ENCODE measurements around the gene C10orf143. TPM values are rescaled to one million over a fixed set of nuclear protein-coding genes. Genes with fewer than 3 reads are reported as not detected.
A peak's percentile ranks its signal among the peaks of the same experiment; 100 is the strongest.

Gene C10orf143
- total RNA-seq, 1 donor from 2014 or later: 3.7 TPM

DNA sequence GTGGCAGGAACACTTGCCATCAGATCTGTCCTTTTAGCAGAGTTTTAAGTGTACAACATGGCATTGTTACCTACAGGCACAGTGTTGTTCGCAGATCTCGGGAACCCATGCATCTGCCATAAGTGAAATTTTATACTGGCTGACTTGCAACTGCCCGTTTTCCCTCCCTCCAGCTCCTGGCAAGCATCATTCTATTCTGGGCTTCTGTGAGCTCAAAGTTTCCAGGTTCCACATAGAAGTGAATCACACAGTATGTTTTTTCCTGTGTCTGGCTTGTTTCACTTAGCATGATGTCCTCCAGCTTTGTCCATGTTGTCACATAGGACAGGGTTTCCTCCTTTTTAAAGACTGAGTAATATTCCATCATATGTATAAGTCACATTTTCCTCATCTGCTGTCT lies 56.6 kb downstream of the C10orf143 start:
- no peak for DNase-seq (ENCODE audit: low spot score)

DNA sequence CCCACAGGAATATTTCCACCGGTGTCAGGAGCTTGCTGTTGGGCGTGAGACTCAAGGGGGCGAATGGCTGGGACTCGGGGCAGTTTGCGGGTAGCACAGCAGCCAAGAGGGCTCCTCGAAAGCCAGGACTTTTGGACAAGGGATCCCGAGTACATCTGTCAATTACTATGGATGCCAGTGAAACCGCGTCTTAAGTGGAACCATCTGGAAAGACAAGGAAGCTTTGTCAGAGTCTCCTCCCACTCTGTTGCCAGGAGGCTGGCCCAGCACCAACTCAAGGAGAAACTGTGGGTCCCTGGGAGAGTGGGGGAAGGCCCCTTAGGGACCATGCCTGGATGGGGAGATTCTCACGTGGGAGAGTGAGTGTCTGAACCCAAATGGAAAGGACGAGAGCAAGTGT lies 57.1 kb downstream of the C10orf143 start:
- DNase-seq (ENCODE audit: low spot score): no peak

DNA sequence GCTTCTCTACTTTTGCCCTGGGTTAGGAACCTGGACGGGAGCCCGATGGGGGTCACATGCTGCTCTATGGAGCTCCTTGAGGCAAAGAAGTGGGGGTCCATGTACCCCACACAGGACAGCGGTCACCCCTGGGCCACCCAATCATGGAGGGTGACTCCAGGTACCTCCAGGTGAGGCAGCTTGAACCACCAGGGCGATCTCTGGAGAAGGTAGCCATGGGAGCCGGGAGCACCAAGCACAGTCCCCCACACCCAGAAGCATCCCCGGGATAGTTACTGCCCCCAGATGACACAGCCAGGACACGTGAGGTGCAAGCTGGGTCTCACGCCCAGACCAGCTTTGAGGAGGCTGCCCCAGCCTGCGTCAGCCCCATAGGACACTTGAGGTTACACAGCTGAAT lies 58.4 kb downstream of the C10orf143 start:
- no peak for DNase-seq (ENCODE audit: low spot score)

DNA sequence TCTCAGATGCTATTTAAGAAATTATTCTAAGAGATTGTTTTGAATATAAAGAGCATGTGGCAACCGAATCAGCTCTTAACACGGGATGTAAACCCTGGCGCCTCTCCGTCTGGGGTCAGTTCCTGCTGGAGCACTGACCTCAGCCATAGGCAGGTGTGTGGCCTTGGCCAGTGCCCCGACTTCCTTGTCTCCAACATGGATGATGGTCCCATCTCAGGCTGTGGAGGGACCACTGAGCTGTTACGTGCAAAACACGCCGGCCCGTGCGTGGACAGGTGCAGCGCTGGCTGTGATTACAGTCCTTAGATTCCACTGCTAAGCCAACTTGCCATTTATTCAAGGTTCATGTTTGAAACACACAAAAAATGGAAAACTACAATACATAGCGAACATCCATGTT lies 59.9 kb downstream of the C10orf143 start:
- no peak for DNase-seq (ENCODE audit: low spot score)

DNA sequence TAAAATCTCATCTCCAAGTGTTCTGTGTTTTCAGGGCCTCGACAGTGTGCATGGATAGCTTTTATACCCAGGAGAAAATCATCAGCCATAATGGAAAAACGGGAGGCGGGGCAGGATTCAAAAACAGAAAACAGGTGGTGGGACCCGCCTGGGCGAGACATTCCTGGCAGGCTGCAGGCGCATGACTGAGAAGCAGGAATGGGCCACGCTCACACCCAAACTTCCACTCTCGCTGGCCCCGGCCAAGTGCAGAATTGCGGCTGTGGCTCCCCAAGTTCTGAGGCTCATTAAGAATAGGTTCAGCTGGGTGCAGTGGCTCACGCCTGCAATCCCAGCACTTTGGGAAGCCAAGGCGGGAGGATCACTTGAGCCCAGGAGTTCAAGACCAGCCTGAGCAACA lies 60.6 kb downstream of the C10orf143 start:
- DNase-seq (ENCODE audit: low spot score): no peak

DNA sequence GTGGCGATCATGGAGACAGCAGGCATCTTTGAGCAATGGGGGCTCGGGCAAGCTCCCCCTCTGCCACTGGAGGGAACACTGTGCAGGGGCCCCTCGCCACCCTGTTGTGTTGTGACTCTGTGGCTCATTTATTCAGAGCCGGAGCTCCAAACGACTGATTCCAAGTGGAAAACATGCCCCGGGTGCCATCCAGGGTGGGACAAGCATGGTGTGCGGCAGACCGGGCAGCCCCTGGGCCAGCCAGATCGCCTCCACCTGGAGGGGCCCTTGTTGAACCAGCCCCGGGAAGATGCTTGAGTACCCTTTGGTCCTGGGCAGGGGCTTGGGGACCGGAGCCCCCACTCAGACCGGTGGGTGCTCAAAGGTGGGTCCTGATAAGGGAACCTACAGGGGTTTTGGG lies 61.4 kb downstream of the C10orf143 start:
- DNase-seq (ENCODE audit: low spot score): no peak

DNA sequence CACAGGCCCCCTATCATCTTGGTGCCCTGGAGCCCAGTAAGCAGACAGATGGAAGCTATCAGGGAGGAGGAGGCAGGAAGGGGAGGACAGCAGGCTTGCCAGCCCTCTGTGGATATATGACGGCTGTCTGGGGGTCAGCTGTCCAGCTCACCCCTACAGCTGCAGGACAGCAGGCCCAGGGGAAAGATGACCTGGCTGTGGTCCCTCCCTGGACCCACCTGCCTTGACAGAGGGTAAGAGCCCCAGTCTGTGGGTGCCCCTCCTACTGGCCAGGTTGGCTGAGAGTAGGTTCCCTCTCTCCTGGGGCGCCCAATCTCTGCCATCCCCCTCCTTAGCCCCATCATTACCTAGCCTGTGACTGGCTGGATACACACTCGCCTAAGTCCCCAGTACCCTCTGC lies 62.5 kb downstream of the C10orf143 start:
- no peak for DNase-seq (ENCODE audit: low spot score)

DNA sequence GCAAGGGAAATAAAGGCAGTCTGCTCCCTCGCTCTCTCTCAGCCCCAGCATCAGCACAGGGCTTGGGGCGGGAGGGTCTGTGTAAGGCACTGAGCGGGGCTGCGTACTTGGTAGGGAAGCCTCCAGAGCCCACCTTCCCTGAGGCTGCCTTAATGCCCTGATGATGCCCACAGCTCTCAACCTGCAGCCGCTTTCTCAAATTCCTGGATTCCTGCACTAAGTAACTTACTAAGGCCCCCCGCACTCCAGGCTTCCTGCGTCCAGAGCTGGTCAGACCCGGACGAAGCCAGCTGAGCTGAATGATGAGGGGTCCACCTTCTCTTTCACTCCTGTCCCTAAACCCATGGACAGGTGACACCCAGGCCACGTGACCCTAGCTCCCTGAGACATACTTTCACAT lies 63.3 kb downstream of the C10orf143 start:
- no peak for DNase-seq (ENCODE audit: low spot score)

DNA sequence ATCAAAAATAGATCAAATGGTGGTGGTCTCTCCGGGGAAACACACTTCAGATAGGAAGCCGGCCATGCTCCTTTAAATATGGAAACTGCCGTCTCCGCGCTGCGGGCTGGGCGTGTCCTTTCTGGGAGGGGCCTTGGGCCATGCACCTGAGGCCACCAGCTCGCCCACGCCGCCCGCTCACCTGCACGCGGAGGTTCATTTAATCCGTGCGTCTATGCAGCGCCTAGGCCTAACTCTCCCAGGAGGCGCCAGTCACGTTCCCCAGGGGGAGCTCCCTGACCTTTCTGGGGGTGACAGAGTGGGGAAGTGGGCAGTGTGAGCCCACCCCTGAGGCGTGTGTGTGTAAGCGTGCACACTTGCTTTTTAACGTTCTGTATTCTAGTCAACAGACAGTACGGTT lies 64.0 kb downstream of the C10orf143 start:
- no peak for DNase-seq (ENCODE audit: low spot score)

DNA sequence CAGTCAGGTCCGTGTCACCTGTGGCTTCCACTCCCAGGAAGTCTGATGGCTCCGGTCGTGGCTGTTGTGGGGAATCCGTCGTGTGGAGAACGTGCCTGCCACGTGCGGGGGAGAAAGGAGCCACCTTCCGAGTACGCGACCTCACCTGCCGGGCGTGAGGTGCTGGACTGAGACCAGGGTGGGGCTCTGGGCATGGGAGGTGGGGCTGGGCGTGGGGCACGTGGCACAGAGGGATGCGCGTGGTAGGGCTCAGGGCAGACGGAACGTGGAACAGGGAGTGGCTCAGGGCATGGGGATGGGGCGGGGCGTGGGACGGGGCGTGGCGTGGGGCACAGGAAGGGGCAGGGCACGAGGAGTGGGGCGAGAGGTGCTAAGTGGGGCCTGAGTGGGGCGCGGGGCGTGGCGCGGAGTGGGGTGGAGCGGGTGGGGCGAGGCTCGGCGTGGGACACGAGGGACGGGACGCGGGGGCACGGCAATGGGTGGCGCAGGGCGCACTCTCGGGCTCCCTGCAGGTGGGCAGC lies 64.8 kb downstream of the C10orf143 start:
- no peak for DNase-seq (ENCODE audit: low spot score)

DNA sequence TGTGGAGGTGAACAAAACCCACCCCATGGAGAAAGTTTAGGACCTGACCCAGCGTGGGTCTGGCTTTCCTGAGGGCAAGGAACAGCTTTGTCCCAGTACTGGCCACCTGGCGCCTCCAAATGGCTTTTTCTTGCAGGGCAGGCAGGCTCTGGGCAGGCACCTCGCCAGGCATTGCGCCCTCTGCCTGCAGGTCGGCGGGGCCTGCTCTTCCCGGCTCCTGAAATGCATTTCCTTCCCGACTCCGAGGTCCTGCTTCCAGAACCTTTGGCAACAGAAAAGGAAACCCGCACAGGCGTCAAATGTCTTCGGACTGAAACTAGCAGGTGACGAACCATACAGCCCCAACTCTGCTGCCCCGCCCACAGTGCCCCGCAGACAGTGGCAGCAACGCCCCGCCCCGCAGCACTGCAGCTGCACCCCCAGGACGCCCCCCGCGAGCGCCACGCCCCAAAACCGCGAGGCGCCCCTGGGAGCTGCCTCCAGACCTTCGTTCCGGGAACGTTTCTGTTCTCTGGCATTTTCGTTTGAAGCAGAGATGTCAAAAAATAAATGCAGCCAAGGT lies 65.5 kb downstream of the C10orf143 start:
- DNase-seq (ENCODE audit: low spot score): peak; percentile 86

DNA sequence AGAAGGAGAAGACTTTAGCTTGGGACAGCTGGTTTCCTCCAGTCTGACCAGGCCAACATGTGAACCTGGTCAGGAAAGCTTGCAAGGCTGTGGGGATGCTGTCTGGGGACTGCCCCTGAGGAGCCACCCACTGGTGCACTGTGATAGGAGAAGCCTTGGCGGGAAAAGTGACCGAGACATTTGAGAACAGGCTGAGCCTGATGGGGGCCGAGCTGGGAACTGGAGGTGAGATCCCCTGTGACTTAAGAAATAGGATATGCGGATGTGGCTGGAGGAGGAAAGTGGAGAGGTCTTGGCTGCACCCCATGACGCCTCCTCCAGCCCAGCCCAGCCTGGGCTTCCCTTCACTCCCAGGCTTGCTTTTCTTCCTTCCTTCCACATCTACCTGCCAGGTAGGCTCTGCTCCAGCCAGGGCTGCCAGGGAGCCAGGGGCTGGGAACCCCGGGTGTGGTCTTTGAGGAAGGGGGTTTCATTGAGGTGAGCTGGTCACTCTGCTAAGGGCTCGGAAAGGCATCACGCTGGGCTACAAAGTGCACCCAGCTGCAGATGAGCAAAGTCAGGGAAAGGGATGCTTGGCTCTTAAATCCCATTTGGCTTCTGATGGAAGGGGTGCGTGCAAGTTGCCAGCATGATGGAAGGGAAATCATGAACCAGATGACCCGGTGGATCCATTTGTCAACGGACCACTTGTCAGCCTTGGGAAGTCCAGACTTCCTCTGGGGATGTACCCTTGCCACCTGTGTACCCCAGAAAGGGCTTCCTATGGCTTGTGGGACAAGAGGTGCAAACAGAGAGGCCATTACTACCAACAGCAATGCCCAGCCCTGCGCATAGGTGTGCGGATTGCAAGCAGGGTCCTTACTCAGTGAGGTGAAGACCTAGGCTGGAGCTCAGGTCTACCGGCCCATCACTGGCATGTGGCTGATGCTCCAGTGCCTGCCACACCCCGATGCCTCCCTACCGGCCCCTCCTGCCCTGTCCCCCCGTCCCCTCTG lies 66.3 kb downstream of the C10orf143 start:
- peak; percentile 88 for DNase-seq (ENCODE audit: low spot score)

DNA sequence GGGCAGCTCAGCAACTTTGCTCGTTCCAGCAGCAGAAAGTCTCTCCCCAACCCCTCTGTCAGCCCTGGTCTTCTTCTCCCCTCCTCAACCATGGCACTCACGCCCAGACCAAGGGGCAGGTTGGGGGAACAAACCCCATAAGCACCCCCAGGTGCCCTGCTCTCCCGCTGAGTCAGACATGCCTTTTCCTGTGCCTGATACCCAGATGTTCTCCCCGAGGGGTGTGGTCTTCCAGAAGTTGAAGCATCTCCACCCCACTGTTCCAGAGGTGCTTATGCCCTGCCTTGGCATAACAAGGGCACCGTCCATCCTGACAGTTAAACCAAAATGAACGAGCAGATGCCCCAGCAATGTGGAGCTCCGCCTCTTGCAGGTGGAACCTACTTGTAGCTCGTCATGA lies 67.1 kb downstream of the C10orf143 start:
- DNase-seq (ENCODE audit: low spot score): peak; percentile 59

DNA sequence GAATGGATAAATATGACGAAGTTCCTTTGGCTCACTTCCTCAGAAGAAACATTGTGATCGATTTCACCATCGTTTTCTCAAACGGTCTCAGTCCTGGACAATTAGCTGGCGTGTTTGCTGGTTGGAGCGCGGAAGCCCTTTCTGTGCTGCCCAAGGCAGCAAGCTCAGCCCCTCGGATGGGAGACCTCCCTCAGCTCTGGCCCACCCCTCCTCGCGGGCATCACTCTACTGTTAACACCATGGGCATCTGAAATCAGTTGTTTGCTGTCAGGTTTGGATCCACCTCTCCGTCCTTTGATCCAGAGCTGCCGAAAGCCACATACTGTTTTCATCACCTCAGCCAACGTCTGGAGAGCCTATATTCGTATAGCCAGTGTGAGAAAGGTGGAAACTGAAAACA lies 68.2 kb downstream of the C10orf143 start:
- DNase-seq (ENCODE audit: low spot score): peak; percentile 73

DNA sequence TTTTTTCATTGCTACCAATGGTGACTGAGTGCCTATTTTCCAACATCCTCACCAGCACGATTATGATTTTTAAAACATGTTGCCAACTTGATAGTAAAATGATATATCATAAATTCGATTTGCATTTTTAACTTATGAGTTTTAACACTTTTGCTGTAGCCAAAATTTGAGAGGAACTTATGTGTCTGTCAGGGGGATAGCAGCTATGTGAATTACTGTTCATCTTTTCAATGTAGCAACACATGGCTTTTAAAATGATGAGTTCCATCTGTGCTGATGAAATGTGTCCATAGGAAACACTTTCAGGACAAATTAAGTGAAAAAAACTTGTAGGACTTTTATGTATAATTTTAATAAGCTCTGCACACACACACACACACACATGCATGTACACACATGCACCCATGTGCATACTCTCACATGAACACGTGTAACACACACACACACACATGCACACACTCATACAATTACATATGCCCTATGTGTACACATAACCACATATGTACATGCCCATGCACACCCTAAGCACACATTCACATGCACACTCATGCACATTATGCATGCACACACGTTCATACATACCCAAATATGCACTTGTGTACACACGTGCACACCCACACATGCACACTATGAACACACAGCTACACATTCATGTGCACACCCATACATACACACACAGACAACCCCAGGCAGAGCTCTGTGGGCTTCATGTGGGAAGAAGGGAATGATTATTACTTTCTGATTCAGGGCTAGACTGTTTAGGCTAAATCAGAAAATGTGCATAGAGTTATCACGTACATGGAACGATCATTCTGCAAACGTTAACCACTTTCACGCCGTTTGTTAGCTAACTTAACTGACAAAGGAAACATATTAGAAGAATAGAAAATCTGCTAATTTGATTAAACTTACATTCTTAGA lies 68.9 kb downstream of the C10orf143 start:
- DNase-seq (ENCODE audit: low spot score): peak; percentile 24

DNA sequence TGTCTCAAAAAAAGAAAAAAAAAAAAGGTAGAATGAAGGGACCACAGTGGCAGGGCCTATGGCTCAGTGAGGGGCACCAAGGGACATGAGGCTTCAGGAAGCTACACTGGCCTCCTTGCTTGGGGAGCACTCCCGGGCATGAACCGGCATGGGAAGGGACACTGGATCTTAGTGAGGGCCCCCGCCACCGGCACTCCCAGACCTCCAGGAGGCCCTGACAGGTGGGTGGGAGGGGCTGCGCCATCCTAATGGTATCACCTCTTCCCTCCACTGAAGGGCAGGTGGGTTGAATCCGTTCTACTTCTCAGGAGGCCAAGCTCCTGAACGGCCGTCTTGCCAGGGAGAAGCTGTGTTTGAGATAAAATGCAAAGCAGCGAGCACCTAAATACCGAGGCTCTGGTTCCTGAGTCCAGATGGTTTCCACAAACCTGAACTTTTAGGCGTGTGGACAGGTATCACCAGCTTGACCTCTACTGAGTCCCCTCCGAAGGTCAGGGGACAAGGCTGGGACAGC lies 69.8 kb downstream of the C10orf143 start:
- peak; percentile 60 for DNase-seq (ENCODE audit: low spot score)

DNA sequence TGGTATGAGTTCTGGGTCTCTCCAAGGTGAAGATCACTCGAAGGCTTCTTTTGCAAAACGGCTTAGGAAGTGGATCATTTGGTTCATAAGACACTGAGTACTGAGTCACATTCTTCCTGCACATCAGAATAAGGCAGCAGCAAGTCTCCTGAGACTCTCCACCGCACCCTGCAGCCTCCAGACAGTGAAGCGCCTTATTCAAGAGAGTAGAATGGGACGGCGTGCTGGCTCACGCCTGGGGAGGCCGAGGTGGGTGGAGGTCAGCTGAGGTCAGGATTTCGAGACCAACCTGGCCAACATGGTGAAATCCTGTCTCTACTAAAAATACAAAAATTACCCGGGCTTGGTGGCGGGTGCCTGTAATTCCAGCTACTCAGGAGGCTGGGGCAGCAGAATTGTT lies 70.3 kb downstream of the C10orf143 start:
- peak; percentile 59 for DNase-seq (ENCODE audit: low spot score)

DNA sequence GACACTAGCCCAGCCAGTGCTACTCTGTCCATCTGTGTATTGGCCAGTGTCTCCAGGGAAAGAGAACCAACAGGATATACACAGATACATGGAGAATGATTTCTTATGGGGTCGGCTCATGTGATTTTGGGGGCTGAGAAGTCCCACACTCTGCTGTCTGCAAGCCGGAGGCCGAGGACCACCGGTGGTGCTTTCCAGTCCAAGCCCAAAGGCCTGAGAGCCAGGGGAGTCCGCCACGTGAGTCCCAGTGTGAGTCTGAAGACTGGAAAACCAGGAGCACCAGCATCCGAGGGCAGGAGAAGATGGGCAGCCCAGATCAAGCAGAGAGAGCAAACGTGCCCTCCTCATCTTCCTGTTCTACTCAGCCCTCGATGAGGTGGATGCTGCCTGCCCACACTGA lies 71.5 kb downstream of the C10orf143 start:
- peak; percentile 86 for DNase-seq (ENCODE audit: low spot score)

DNA sequence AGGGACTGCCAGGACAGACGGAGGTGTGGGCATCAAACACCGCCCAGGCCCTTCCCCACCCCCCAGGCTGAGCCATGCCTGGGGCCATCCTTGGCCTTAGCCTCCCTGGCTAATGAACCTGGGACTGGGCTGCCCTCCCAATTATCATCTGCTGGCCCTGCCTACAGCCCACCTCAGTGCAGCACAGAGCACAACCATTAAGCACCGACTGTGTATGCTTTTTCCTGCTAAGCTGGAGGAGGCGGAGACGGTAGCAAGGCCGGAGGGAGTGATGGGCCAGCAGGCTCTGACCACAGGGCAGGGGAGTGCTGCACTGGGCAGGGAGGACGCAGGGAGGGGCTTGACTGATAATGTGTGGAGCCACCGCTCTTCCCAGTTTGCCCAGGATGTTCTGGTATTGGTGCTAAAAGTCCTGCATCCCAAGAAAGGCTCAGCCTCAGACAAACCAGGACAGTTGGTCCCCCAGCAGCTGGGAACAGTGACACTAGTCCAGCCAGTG lies 72.0 kb downstream of the C10orf143 start:
- DNase-seq (ENCODE audit: low spot score): peak; percentile 87

DNA sequence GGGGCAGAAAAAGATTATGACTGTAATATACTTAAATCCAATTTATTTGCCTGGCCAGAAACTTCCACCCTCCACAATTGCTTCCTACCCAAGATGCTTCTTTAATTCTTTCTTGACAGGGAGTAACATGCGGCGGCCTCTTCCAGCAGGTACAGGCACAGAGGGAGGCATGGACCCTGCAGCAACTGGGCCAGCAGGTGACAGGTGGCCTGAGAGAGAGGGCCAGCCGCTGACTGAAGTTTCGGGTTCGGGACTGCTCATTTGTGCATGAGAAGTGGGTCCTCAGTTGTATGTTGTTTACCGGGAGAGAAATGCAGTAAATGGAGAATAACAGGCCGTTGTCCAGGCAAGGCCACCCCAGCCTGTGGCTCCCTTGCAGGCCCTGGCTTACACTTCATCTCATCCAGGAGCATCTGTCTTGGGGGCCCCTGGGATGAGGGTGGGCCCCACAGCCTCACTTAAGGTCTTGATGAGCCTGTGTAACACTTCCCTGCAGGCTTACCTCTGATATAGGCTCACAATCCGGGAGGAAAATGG lies 72.5 kb downstream of the C10orf143 start:
- DNase-seq (ENCODE audit: low spot score): peak; percentile 82
